ENCODE results near the gene SPNS2.

SPNS2 gene

DNA sequence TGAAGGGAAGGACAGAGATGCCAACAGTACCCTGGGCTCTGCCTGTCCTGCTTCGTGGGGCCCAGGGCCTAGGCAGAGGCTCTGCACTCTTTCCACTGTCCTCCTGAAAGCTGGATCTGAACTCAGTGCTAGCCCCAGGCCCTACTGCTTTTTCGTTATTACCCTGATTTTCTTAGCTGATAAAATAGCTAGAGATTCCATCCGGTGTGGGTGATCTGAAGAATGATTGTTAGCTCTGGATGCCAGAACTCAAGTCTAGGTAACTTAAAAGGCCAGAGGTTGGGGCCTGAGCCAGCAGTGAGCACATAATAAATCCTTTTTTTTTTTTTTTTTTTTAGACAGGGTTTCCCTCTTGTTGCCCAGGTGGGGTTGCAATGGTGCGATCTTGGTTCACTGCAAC lies 58.3 kb downstream of the SPNS2 start:
- no peak for DNase-seq (ENCODE audit: low read depth)
- TF ChIP-seq, protein P1, sequence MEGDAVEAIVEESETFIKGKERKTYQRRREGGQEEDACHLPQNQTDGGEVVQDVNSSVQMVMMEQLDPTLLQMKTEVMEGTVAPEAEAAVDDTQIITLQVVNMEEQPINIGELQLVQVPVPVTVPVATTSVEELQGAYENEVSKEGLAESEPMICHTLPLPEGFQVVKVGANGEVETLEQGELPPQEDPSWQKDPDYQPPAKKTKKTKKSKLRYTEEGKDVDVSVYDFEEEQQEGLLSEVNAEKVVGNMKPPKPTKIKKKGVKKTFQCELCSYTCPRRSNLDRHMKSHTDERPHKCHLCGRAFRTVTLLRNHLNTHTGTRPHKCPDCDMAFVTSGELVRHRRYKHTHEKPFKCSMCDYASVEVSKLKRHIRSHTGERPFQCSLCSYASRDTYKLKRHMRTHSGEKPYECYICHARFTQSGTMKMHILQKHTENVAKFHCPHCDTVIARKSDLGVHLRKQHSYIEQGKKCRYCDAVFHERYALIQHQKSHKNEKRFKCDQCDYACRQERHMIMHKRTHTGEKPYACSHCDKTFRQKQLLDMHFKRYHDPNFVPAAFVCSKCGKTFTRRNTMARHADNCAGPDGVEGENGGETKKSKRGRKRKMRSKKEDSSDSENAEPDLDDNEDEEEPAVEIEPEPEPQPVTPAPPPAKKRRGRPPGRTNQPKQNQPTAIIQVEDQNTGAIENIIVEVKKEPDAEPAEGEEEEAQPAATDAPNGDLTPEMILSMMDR (conservative IDR thresholded peaks at IDR 0.05; ENCODE audit: control insufficient read depth, insufficient read depth, low read depth, low read length): no peak
- no peak overlapping the region for H3K4me3 ChIP-seq (ENCODE audit: control insufficient read depth, low read depth, low read length)

DNA sequence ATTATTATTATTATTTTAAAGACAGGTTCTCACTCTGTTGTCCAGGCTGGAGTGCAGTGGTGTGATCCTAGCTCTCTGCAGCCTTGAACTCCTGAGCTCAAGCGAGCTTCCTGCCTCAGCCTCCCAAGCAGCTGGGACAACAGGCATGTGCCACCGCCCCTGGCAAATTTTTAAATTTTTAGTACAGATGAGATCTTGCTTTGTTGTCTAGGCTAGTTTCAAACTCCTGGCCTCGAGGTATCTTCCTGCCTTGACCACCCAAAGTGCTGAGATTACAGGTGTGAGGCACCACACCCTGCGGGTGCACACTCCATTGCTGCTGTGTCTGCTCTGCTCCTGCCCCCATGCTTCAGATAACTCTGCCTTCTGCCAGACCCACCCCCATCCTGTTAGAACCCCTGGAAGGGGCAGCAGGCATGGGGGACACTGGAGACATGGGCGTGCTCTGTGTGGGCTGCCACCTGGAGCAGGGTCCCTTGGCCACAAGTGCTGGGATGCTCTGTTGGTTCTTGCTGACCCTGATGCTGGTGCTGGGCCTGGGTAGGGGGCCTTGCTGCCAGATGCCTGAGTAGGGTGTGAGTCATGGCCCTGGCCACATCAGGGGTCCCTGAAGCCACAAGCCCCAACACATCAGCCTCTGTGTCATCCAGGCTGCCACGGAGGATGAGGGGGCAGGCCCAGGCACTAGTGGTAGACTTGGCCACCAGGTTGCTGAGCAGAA lies 59.1 kb downstream of the SPNS2 start:
- no peak overlapping the region for H3K4me3 ChIP-seq (ENCODE audit: control insufficient read depth, low read depth, low read length)
- DNase-seq (ENCODE audit: low read depth): no peak
- TF ChIP-seq, protein P1 (conservative IDR thresholded peaks at IDR 0.05; ENCODE audit: control insufficient read depth, insufficient read depth, low read depth, low read length): no peak

DNA sequence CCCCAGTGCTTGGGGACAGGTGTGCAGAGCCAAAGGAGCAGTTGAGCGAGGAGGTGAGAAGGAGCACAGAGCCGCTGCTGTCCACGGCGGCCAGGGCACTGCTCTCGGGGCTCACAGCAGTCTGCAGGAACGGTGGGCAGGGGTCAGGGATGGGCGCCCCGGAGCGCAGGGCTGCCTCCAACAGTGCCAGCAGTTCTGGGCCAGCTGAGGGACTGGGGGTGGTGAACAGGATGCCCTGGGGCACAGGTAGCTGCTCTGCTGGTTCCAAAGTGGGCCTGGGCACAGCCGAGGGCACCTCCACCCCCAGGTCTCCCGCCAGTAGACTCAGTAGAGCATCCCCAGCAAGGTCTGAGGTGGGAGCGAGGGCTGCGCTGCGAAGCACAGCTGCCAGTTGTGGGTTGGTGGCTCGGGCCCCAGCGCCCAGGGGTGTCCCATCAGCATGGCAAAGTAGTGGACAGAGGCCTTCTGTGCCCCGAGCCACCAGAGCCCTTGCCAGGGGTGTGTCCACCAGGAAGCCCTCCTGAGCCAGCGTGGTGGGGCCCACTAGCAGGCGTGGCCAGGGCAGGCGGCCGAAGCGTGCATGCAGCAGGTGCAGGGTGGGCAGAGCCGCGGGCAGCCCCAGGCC lies 59.8 kb downstream of the SPNS2 start:
- H3K4me3 ChIP-seq (ENCODE audit: control insufficient read depth, low read depth, low read length): no peak overlapping the region
- DNase-seq (ENCODE audit: low read depth): no peak
- TF ChIP-seq, protein P1 (conservative IDR thresholded peaks at IDR 0.05; ENCODE audit: control insufficient read depth, insufficient read depth, low read depth, low read length): no peak

GRCh38 chr17:4559139-4559791 lies 60.6 kb downstream of the SPNS2 start:
- no peak overlapping the region for H3K4me3 ChIP-seq (ENCODE audit: control insufficient read depth, low read depth, low read length)
- no peak for DNase-seq (ENCODE audit: low read depth)
- TF ChIP-seq, protein P1 (conservative IDR thresholded peaks at IDR 0.05; ENCODE audit: control insufficient read depth, insufficient read depth, low read depth, low read length): no peak

- TF ChIP-seq, protein P1 (conservative IDR thresholded peaks at IDR 0.05; ENCODE audit: control insufficient read depth, insufficient read depth, low read depth, low read length): no peak
- no peak for DNase-seq (ENCODE audit: low read depth)
- no peak overlapping the region for H3K4me3 ChIP-seq (ENCODE audit: control insufficient read depth, low read depth, low read length)
Measured at GRCh38 chr17:4559966-4560365, 61.3 kb downstream of the SPNS2 start.

- TF ChIP-seq, protein P1 (conservative IDR thresholded peaks at IDR 0.05; ENCODE audit: control insufficient read depth, insufficient read depth, low read depth, low read length): no peak
- no peak for DNase-seq (ENCODE audit: low read depth)
- H3K4me3 ChIP-seq (ENCODE audit: control insufficient read depth, low read depth, low read length): no peak within 1 kb of the TSS
Measured at GRCh38 chr17:4560421-4560820, 61.7 kb downstream of the SPNS2 start, which contains the start of gene GGT6. Gene GGT6, minus strand, starts transcription at chr17:4560577. Its CDS starts 56 bp downstream, at chr17:4560521.
